CD4-positive, alpha-beta T cell treated with Interleukin-4 for 4 hours (primary cell): ENCODE results near the gene F12.
"Not testable (repeated sequence)": the region's sequence is repeated elsewhere in the genome, so short reads cannot be mapped to it uniquely, and the experiment has no call there.

Source experiments
- DNase-seq: peaks from one replicate; pipeline ENCODE4 v3.0.0-alpha.2; 2020

F12 gene

GRCh38 chr5:177385720-177386119 lies 23.6 kb downstream of the F12 start:
- DNase-seq = no peak

- DNase-seq = no peak
Measured at GRCh38 chr5:177384134-177384533, 25.2 kb downstream of the F12 start, which contains the start of gene SLC34A1. Gene SLC34A1 (plus strand): TSS chr5:177384434. CDS start chr5:177385742, 1,308 bp downstream.

GRCh38 chr5:177383181-177383580 lies 26.2 kb downstream of the F12 start:
- DNase-seq = no peak

- DNase-seq = no peak
Measured at GRCh38 chr5:177382423-177383029, 26.8 kb downstream of the F12 start.

- DNase-seq = no peak
Measured at GRCh38 chr5:177380805-177381126, 28.6 kb downstream of the F12 start.

GRCh38 chr5:177378884-177379883 lies 30.2 kb downstream of the F12 start:
- DNase-seq = peak; percentile 58

GRCh38 chr5:177377851-177378776 lies 31.2 kb downstream of the F12 start:
- DNase-seq = no peak

- no peak for DNase-seq
Measured at GRCh38 chr5:177376107-177376506, 33.3 kb downstream of the F12 start.

DNA sequence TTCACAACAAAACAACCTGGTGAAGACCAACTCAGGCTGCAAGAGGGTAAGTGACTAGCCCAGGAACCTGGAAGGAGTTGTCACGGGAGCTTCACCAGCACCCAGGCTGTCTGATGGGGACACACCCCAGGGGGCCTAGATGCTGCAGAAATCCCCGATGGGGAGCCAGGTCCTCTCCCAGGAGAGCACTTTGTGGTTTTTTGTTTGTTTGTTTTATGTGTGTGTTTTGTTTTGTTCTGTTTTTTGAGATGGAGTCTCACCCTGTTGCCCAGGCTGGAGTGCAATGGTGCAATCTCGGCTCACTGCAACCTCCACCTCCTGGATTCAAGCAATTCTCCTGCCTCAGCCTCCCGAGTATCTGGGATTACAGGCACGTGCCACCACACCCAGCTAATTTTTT lies 33.8 kb downstream of the F12 start:
- DNase-seq = not testable (repeated sequence)

DNA sequence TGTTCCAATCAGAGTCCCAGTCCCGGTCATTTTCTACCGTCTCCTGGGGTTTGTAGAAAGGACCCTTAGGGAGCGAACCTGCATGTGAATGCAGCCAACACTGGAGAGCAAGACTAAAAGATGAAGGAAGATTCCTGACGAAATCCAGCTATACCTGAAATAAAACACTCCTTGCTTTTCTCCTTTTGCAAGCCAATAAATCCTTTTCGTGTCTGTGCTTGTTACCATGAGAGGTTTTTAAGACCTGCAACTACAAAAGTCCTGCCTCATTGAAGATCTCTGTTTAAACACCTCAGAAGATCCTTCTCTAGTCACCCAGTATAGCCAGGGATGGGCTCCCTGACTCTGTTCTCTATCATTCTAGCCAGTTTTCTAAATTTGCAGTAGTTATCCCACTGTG lies 35.2 kb downstream of the F12 start:
- no peak for DNase-seq

DNA sequence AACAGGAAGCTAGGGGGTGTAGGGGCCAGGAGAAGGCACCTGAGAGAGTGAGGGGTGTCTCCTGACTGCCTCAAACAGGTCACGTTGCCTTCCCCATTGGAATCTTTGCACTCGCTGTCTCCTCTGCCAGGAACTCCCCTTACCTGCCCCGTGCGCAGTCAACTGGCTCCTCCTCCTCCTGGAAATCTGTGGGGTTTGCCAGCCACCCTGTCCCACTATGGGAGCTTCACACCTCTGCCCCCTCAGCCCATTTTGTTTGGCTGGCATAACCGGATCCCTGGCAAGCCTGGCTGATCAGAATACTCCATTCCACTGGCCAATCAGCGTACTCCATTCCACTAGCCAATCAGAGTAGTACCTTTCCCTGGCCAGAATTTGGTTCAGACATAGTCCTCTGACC lies 35.6 kb downstream of the F12 start:
- no peak for DNase-seq

- DNase-seq = peak; percentile 45
Measured at GRCh38 chr5:177372910-177373309, 36.5 kb downstream of the F12 start.

DNA sequence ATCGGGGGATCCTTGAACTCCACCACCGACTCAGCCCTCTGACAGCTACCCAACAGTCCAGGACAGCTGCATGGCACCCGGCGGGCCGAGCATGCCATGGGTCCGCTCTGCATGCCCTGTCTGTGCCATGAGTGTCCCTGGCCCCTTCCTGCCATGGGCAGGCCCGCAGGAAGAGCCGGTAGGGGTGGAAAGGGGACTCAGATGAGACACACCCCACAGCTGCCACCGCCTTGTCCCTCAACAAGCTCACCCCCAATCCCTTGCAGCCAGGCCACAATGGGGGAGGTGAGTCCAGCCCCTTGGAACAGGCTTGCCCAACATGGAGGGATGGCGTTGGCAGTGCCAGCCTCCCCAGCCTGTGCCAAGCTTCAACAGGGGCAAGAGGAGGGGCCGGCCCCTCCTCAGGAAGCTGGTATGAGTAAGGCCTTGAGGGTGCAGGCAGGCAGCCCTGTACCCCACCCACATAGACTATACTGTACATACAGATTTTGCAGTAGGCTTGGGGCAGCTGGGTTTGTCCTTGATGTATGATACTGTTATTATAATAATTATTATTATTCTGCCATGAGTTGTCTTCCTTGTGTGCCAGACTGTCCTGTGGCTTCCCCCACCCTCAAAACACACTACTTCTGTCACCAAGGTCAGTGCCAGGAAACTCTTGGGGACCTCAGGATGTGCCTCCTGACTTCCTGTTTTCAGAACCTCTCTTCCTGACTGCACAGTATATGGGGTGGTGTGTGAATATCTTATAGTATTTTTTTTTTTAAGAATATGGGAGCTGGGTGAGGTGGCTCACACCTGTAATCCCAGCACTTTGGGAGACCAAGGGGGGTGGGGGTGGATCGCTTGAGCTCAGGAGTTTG lies 37.1 kb downstream of the F12 start:
- peak; percentile 68 for DNase-seq

DNA sequence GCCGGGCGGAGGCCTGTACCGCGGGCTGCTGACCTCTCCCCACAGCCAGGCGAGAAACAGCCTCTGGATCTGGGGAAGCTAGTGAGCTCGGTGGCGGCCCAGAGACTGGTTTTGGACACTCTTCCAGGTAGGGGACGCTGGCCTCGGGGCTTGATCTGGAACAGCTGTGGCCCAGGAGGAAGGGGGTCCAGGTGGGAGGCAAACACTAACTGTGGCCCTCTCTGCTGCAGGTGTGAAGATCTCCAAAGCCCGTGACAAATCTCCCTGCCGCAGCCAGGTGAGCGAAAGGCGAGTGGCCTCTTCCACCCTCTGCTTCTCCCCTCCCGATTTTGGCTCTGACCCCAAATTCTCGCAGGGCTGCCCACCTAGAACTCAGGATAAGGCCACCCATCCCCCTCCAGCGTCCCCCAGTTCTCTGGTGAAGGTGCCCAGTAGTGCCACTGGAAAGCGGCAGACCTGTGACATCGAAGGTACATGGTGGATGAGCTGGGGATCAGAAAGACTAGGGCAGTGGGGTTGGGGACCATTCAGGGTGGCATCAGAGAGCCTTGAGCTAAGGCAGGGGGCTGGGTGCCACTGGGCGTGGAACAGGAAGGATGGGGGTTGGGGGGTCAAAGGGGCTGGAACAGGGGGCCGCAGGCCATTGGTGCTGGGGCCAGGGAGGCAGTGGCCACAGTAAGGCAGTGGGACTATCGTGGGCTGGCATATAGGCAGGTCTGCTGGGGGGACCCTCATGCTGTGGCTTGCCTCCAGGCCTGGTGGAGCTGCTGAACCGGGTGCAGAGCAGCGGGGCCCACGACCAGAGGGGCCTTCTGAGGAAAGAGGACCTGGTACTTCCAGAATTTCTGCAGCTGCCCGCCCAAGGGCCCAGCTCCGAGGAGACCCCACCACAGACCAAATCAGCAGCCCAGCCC lies 38.0 kb downstream of the F12 start:
- DNase-seq = no peak

GRCh38 chr5:177370488-177371119 lies 38.8 kb downstream of the F12 start:
- peak; percentile 66 for DNase-seq

GRCh38 chr5:177369645-177370440 lies 39.5 kb downstream of the F12 start:
- DNase-seq = no peak

- peak; percentile 30 for DNase-seq
Measured at GRCh38 chr5:177368869-177369644, 40.3 kb downstream of the F12 start.

DNA sequence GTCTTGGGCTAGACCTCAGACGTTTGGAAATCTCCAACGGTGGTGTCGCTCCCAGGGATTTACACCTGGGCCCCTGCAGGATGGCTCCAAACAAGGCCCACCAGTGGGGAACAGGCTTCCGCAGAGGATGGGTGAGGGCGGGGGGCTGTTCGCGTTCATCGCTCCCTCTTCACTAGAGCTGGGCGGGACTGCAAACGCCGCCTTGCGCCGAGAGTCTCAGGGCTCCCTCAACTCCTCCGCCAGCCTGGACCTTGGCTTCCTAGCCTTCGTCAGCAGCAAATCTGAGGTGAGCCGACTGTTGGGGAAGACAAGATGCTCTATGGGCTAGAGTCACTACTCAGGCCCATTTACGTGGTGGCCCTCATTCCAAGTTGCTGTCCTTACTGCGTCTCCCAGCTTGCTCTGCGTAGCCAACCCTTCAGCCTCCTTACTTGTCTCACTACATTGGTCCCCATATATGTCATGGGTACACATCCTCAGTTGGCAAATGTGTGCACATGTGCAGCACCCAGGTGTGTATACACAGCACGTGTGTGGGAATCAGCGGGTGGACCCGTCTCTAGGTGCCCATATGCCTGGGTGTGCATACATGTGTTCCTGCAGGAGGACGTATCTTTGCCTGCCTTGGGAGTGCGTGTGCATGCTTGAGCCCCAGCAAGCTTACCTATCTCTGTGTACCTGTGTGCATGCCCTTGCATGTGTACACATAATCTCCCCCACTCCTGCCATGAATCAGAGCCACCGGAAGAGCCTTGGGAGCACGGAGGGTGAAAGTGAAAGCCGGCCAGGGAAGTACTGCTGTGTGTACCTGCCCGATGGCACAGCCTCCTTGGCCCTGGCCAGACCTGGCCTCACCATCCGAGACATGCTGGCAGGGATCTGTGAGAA lies 41.1 kb downstream of the F12 start:
- no peak for DNase-seq
